NCI-H1694 treated with DMSO at 0.1 percent for 48 hours (cell line): Measurements from ENCODE around the gene CFAP119.

Experiments
- DNase-seq: peaks from one replicate; lab custom pipeline; 2025; lab: John Stamatoyannopoulos, UW

CFAP119 gene

GRCh38 chr16:30762991-30763725, 1.3 kb upstream of the CFAP119 start:
- DNase-seq: no peak

- no peak for DNase-seq
Measured at GRCh38 chr16:30761427-30761927, 385 bp downstream of the CFAP119 start.

DNA sequence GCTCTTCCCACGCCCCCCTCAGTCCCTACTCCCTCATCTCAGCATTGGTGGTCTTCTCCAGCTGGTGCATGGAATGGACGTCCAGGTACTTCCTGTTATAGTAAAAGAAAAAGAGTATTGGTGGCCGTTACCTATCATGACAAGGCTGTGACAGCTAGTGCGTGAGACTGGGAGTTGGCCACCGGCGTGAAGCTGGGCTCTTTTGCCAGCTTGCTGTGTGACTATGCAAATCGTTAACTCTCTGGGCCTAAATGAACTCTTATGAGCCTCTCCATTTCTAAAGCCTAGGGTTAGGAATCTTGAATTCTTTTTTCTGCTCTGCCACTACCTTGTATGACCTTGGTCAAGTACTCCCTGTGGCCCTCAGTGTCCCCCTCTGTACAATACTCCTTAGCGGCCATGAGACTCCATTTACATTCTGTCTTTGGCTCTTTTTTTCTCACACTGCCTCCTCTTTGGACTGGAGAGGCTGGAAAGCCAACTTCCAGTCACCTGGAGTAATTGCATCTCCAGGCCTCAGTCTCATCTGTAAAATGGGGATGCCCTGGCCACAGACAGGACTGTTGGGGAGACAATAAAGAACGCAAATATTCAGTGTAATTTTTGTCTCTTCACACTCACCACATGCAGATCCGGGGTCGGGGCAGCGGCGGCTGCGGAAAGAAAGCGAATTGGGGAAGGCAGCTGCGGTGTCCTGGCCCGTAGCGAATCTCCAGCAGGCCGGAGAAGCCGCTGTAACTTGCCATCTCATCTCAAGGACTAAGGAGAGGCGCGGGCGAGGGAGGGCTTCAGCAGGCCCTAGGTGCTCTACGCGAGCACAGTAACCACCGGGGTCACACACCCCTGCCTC, 1.1 kb downstream of the CFAP119 start:
- no peak for DNase-seq

GRCh38 chr16:30760001-30760559, 1.8 kb downstream of the CFAP119 start:
- DNase-seq: no peak

DNA sequence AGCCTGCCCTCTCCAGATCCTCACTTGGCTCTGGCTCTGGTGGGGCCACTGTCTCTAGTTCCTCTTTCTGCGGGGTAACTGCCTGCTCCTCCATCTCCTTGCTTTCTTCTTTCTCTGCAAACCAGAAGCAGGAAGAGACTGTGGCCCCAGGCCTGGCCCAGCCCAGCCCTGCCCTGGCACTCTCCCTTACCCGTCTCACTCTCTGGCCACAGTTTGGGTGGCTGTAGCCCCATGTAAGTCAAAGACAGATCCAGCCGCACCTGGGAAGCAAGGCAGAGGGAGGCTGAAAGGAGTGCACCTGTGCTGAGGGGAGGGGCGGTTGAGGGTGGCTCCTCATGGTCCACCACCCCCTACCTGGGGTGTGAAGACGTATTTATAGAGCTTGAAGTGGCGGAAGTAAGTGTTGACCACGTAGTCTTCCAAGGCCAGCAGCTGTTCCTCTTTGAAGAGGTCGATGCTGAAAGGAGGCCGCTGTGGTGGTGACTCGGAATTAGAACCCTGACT, 2.8 kb downstream of the CFAP119 start:
- no peak for DNase-seq

GRCh38 chr16:30757316-30757715, 4.5 kb downstream of the CFAP119 start:
- DNase-seq: no peak

DNA sequence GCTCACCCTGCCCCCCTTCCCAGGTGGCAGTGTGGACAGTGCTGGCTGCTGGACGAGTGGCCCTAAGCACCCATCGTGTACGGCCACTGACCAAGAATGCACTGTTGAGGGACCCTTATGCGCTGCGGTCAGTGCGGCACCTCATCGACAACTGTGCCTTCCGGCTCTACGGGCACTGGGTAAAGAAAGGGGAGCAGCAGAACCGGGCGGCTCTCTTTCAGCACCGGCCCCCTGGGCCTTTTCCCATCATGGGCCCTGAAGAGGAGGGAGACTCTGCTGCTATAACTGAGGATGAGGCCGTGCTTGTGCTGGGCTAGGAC, 5.1 kb downstream of the CFAP119 start:
- DNase-seq: no peak

DNA sequence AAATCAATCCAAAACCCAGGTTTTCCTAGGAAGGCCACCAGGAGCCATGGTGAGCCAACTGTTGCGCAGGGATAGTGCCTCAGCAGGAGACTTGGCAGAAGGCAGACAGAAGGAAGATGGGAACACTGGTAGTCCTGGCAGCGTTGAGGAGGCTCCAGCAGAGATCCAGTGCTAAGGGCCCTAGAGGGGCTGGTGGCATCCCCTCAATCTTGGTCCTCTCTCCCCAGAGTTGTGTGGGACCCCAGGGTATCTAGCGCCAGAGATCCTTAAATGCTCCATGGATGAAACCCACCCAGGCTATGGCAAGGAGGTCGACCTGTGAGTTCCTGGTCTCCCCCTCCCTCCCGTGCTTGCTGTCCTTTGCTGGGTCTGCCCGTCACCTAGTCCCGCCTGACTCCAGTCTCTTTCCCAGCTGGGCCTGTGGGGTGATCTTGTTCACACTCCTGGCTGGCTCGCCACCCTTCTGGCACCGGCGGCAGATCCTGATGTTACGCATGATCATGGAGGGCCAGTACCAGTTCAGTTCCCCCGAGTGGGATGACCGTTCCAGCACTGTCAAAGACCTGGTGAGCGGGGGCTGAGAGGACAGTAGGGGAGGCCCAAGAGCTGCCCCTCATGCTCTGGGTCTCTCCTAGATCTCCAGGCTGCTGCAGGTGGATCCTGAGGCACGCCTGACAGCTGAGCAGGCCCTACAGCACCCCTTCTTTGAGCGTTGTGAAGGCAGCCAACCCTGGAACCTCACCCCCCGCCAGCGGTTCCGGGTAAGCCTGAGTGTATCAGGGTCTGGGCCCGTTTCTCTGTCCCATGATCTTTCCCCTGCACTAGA, 5.7 kb downstream of the CFAP119 start:
- no peak for DNase-seq

DNA sequence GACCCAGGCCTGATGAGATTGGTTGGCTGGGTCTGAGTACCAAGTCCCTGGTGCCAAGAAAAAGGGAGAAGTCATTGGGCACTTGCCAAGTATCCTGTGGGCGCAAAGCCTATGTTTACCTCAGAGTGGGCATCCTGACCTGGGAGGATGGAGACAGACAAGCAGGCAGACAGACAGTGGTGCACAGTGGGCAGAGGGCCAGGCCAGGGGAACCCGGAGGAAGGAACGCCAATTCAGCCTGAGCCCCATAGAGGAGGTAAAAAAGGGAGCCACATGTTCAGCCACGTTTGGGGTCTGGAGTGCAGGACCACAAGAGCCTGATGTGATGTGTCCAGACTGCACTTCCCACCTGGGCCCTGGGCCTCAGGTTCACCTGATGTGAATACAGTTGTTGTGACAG, 8.3 kb downstream of the CFAP119 start:
- no peak for DNase-seq

GRCh38 chr16:30750876-30751465, 10.9 kb downstream of the CFAP119 start:
- no peak for DNase-seq

- no peak for DNase-seq
Measured at GRCh38 chr16:30750201-30750600, 11.7 kb downstream of the CFAP119 start.

DNA sequence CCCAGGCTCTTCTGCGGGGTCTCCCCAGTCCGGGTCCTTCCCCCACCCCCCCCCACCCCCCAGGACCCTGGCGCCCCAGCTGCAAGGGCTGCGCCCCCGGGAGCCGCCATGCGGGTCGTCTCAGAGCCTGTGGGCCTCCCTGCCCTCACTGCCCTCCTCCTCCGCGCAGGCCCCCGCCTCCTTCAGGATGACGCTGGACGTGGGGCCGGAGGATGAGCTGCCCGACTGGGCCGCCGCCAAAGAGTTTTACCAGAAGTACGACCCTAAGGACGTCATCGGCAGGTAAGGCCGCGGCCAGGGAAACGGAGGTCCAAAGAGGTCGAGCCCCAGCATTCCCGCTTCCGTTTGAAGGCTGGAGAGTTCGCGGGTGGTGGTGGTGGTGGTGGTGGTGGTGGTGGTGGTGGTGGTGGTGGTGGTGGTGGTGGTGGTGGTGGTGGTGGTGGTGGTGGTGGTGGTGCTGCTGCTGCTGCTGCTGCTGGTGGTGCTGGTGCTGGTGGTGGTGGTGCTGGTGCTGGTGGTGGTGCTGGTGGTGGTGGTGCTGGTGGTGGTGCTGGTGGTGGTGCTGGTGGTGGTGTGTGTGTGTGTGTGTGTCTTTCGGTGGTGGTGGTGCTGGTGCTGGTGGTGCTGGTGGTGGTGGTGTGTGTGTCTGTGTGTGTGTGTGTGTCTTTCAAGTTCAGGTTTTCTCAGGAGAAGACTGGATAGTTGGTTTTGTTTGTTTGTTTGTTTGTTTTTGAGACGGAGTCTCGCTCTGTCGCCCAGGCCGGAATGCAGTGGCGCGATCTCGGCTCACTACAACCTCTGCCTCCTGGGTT, 13.0 kb downstream of the CFAP119 start:
- no peak for DNase-seq

DNA sequence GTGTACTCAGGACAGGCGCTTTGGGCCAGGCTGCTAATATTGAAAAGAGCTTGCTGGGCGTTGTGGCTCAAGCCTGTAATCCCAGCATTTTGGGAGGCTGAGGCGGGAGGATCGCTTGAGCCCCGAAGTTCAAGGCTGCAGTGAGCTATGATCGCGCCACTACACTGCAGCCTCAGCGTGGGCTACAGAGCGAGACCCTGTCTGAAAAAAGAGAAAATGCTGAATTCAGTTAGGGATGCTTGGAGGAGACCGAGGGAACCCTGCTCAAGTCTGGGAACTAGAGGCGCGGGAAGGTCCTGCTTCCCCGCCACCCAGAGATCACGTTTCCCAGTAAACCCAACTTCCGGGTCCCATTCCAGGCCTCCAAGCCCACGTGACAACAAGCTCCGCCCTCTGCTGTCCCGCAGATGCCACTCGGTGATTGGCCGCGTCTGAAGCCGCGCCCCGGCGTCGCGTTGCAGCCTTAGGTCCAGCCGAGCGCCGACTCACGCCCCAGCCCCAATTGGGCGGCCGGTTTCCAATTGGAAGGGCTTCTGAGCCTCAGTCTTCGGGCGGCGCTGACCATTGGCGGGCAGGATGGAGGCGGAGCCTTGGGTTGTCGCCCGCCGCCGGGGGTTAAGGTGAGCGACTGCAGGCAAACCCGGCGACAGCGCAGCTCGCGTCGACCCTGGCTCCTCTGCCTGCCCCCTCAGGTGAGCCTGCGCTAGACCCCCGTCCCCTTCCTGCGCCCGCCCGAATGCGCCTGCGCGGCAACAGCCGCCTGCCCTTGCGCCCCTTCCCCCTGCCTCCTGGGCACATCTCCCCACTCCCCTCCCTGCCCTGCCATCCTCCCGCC, 13.8 kb downstream of the CFAP119 start, which contains the start of gene PHKG2:
Gene PHKG2 (plus strand): TSS at position 627 of the 835 bp plus-strand sequence. CDS start 396 bp downstream, outside the sequence.
- peak; percentile 96 for DNase-seq

DNA sequence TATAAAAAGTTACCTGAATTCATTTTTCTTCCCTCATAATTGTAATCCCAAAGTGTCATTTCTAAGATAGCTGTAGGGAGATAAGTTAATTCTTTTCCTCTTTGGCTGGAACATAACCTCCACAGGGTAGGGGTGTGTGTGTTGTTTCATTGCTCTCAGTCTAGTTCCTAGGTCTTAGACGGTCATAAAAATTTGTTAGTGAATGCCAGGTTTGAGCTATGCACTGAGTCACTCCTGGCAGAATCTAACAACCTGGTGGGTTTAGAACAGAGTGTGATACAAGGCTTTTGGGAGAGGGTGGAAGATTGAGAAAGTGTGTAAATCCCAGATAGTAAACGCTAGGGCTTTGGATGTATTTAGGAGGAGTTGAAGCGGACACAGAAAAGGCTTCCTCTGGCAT, 14.5 kb downstream of the CFAP119 start:
- no peak for DNase-seq

GRCh38 chr16:30746638-30747175, 15.2 kb downstream of the CFAP119 start:
- DNase-seq: no peak

DNA sequence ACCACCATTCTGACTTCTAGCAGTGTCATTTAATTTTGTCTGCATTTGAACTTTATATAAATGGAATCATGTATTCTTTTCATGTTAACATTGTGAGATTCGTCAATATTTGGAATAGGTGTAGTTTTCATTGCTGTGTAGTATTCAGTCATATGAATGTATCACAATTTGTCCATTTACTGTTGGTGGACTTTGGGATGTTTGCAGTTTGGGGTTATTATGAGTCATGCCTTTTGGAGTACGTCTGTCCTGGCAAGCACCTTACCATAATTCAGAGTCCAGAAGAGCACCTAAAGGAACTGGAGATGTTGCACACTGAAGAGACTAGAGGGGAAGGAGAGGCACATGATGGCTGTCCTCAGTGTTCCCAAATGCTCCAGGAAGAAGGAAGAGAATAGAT, 16.8 kb downstream of the CFAP119 start:
- no peak for DNase-seq

GRCh38 chr16:30744183-30744582, 17.7 kb downstream of the CFAP119 start:
- no peak for DNase-seq

GRCh38 chr16:30743716-30744115, 18.1 kb downstream of the CFAP119 start:
- no peak for DNase-seq

- DNase-seq: no peak
Measured at GRCh38 chr16:30741461-30741914, 20.4 kb downstream of the CFAP119 start.
